Esophagus muscularis mucosa (tissue), 4 donors: ENCODE data around the gene CSAD. TPM values are rescaled to one million over a fixed set of nuclear protein-coding genes. Genes with fewer than 3 reads are reported as not detected.
"Not testable (repeated sequence)": the region's sequence is repeated elsewhere in the genome, so short reads cannot be mapped to it uniquely, and the experiment has no call there.

Experiments
- DNase-seq: peaks from one replicate; pipeline ENCODE4 v3.0.0-alpha.2; 2017; ENCODE audit errors: extremely low spot score
- H3K27ac ChIP-seq, 4 donors: fragments of 200-600 bp; sonication (generic); replicated peaks in 1 of 4; 1 replicate in 3 of 4; 2 replicates in 1 of 4; pipeline ENCODE4 v1.5.1; 2016 to 2019; ENCODE audit warnings: mild to moderate bottlenecking in 1 of 4
- H3K27me3 ChIP-seq, 4 donors: fragments of 200-600 bp; sonication (generic); one replicate each; pipeline versions ENCODE4 v1.5.1 to v1.6.0; 2016 to 2019
- H3K36me3 ChIP-seq, 4 donors: fragments of 200-600 bp; sonication (generic); one replicate each; pipeline ENCODE4 v1.5.1; 2016 to 2019
- H3K4me1 ChIP-seq, 4 donors: fragments of 200-600 bp; sonication (generic); one replicate each; pipeline ENCODE4 v1.5.1; 2016 to 2019
- H3K4me3 ChIP-seq, 4 donors: fragments of 200-600 bp; sonication (generic); 1 replicate in 2 of 4; 2 replicates in 2 of 4; pipeline ENCODE4 v1.5.1; 2016 to 2019; ENCODE audit warnings: mild to moderate bottlenecking in 4 of 4, moderate library complexity in 1 of 4
- H3K9me3 ChIP-seq, 4 donors: fragments of 200-600 bp; sonication (generic); 1 replicate in 3 of 4; 2 replicates in 1 of 4; pipeline ENCODE4 v1.5.1; 2016 to 2019
- EP300 ChIP-seq: sonication (generic); formaldehyde crosslinking; IDR thresholded peaks from one replicate; pipeline ENCODE4 v1.6.1; 2017; ENCODE audit warnings: antibody characterized with exemption
- POLR2A ChIP-seq: fragments of 450-650 bp; IDR thresholded peaks from one replicate; pipeline ENCODE4 v1.6.1; 2017; ENCODE audit warnings: antibody characterized with exemption, moderate library complexity, mild to moderate bottlenecking, low read depth
- POLR2AphosphoS5 ChIP-seq, 2 donors: sonication (generic); formaldehyde crosslinking; IDR thresholded peaks; one replicate each; pipeline ENCODE4 v1.6.1; 2017; ENCODE audit warnings: antibody characterized with exemption in 2 of 2
- WGBS: methylation state at CpG from one replicate; pipeline ENCODE4 v1.1.5; 2018; 5-methylcytosine and 5-hydroxymethylcytosine counted together
- intact Hi-C: fragments of 100-400 bp; cut with DNase I; formaldehyde crosslinking; loops from one replicate; pipeline ENCODE4 v1.15.1; 2023
- small RNA-seq, 3 donors: library from RNA; depleted of rRNA; stranded (forward); fragments of <200 nt; gene quantifications; one replicate each; pipeline ENCODE3, GENCODE V24; 2016
- total RNA-seq, 4 donors: library from RNA; depleted of rRNA; stranded (reverse); fragments of >200 nt; gene quantifications; one replicate each; pipeline versions ENCODE4 v1.1.0 to v1.2.1, GENCODE V29; 2016
- TF ChIP-seq, protein P1 (sequence below), 3 experiments: fragments of 200-600 bp in 2 of 3; fragments of 450-650 bp in 1 of 3; sonication (generic) in 2 of 3; IDR thresholded peaks; one replicate each; pipeline ENCODE4 v1.5.1; 2017 to 2019; ENCODE audit warnings: antibody characterized with exemption in 3 of 3, mild to moderate bottlenecking in 2 of 3, moderate library complexity in 1 of 3

CSAD gene
- total RNA-seq, 4 donors from 2014 or later = 10.8 to 27.8 (median 15.0) TPM

DNA sequence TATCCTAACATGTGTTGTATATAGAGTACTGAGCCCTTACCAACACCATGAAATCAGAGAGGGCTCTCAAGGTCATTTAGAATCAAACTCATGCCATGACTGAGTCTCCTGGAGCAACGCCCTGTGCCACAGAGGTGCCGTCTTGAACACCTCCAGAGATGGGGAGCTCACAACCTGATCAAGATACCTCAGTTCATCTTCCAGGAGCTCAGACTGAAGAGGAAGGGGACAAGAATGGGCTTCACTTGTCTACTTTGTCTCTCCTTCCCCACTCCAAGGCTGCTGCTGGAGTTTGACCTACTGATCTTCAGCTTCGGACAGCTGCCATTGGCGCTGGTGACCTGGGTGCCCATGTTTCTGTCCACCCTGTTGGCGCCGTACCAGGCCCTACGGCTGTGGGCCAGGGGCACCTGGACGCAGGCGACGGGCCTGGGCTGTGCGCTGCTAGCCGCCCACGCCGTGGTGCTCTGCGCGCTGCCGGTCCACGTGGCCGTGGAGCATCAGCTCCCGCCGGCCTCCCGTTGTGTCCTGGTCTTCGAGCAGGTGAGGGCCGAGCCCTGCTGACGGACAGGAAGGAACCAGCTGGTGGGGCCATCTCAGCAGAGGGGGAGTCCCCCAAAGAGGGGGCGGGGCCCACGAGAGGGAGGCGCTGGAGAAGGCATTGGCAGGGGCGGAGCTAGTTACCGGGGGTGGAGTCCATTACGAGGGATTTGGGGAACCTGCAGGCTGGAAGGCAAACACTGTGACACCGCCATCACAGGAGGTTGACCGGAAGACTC is 65.4 kb downstream of the CSAD start:
- 79% methylated on average over 15 of the region's 33 CpGs for WGBS
- H3K36me3 ChIP-seq = no peaks in the 10 kb centered on the region
- no peak for TF ChIP-seq POLR2AphosphoS5 (IDR thresholded peaks at IDR 0.05)
- no peak for TF ChIP-seq POLR2A
- TF ChIP-seq, protein P1, sequence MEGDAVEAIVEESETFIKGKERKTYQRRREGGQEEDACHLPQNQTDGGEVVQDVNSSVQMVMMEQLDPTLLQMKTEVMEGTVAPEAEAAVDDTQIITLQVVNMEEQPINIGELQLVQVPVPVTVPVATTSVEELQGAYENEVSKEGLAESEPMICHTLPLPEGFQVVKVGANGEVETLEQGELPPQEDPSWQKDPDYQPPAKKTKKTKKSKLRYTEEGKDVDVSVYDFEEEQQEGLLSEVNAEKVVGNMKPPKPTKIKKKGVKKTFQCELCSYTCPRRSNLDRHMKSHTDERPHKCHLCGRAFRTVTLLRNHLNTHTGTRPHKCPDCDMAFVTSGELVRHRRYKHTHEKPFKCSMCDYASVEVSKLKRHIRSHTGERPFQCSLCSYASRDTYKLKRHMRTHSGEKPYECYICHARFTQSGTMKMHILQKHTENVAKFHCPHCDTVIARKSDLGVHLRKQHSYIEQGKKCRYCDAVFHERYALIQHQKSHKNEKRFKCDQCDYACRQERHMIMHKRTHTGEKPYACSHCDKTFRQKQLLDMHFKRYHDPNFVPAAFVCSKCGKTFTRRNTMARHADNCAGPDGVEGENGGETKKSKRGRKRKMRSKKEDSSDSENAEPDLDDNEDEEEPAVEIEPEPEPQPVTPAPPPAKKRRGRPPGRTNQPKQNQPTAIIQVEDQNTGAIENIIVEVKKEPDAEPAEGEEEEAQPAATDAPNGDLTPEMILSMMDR (IDR thresholded peaks at IDR 0.05) = no peak
- no peak for TF ChIP-seq EP300
- H3K27ac ChIP-seq = peak overlapping the region in 1 of 4 donors; percentile 61
- peaks cover 10 to 17% (median 11%) of the 10 kb centered on the region in 4 donors for H3K4me1 ChIP-seq
- no peaks in the 10 kb centered on the region for H3K9me3 ChIP-seq
- intact Hi-C loops = loop anchor here (5.0 kb wide), 1 partner anchor 37 kb away; no protein-coding TSS in a partner anchor
- H3K27me3 ChIP-seq = no peaks in the 10 kb centered on the region
- no peak overlapping the region for H3K4me3 ChIP-seq
- no peak for DNase-seq

DNA sequence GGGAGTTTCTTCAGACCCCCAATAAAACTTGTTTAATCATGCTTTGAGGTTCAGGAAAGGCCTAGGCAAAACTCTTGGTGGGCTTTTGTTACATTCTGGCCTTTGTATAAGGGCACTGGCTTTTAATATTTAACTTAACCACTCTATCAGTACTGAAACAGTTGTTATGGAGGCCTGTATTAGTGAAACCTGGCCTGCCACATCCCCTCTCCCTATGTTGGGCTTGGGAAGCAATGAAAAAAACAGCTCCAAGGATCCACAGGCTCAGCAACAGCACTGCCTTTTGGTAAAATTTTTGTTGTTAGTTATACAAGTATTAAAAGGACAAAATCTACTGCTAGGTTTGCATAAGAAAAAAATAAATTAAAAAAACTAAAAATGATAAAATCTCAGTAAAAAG is 66.8 kb downstream of the CSAD start:
- TF ChIP-seq EP300 = no peak
- TF ChIP-seq POLR2AphosphoS5 (IDR thresholded peaks at IDR 0.05) = no peak
- TF ChIP-seq POLR2A = no peak
- TF ChIP-seq, protein P1 (IDR thresholded peaks at IDR 0.05) = no peak
- no peaks in the 10 kb centered on the region for H3K9me3 ChIP-seq
- intact Hi-C loops = no loop called here
- no peak overlapping the region for H3K4me3 ChIP-seq
- H3K4me1 ChIP-seq = peaks cover 10 to 17% (median 11%) of the 10 kb centered on the region in 4 donors
- H3K27ac ChIP-seq = no peak overlapping the region
- no peaks in the 10 kb centered on the region for H3K27me3 ChIP-seq
- DNase-seq = no peak
- no peaks in the 10 kb centered on the region for H3K36me3 ChIP-seq

DNA sequence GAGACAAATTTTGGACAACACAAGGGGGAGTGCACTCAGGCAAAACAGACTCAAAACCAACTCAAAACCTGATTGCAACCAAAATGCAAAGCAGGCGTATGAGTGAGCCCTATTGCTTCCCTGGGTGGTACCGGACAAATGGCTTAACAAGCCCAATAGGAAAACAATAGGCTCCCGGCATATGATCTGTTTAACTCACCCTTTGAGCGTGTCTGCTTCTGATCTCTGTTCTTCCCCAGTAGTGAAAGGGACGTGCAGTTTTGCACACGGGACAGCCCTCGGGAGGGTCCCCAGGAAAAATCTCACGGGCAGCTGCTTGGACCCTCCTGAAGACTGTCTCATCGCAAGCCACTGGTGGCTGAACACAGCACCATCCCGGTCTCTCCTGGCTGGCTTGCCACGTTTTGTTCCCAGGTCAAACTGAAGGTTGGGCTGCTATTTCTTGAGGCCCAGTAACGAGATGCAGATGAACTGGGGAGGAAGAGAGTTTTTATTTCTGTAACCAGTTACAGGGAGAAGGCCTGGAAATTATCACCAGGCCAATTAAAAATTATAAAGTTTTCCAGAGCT is 67.5 kb downstream of the CSAD start:
- Histone ChIP-seq H3K9me3 (no peaks in the 10 kb centered on the region), H3K4me1 (peaks cover 10 to 17% (median 12%) of the 10 kb centered on the region in 4 donors), H3K27ac (no peak overlapping the region), H3K4me3 (no peak overlapping the region), H3K27me3 (no peaks in the 10 kb centered on the region), H3K36me3 (no peaks in the 10 kb centered on the region)
- TF ChIP-seq, protein P1 (IDR thresholded peaks at IDR 0.05) = no peak
- no peak for TF ChIP-seq EP300
- intact Hi-C loops = no loop called here
- no peak for DNase-seq
- WGBS = 88% methylated on average over 12 of the region's 12 CpGs

DNA sequence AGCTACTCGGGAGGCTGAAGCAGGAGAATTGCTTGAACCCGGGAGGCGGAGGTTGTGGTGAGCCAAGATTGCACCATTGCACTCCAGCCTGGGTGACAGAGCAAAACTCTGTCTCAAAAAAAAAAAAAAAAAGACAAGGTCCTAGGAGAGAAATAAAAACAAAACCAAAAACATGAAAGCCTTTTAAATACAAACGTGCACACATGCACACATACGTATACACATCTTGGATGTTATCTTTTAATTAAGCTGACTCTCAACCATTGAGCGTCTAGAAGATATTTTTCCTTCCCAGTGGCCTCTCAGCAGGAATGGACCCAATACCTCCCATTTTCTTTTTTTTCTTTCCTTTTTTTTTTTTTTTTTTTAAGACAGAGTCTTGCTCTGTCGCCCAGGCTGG is 68.3 kb downstream of the CSAD start:
- DNase-seq, H3K27me3 ChIP-seq, H3K4me3 ChIP-seq, intact Hi-C loops, H3K36me3 ChIP-seq, H3K9me3 ChIP-seq, H3K27ac ChIP-seq: not testable (repeated sequence)
- peaks cover 12 to 21% (median 17%) of the 10 kb centered on the region in 4 donors for H3K4me1 ChIP-seq
- 87% methylated on average over 7 of the region's 7 CpGs for WGBS

Small RNA genes lying within 50 kb of the gene (small RNA-seq; reads per million reads assigned to genes)
- gene HIGD1AP1 (0 reads per million in 3 donors), gene RNU6-333P (0 reads per million in 3 donors)

Other genes with a start within 250 kb of the CSAD start
- 10 to 100 TPM; 19.7 to 42.5 (median 23.6) TPM for gene KRT18, start 231.8 kb downstream of the CSAD start, total RNA-seq
- gene EIF4B, start 174.5 kb downstream of the CSAD start, total RNA-seq = 100 to 1,000 TPM; 400 to 648 (median 576) TPM
- gene TNS2, start 130.9 kb downstream of the CSAD start, total RNA-seq = 100 to 1,000 TPM; 173 to 226 (median 202) TPM
- gene SPRYD3, start 101.5 kb downstream of the CSAD start, total RNA-seq = 100 to 1,000 TPM in 2 of 4 donors, 10 to 100 TPM in 2; 79.7 to 125 (median 99.1) TPM
- gene IGFBP6, start 83.3 kb downstream of the CSAD start, total RNA-seq = 1,000 to 10,000 TPM in 1 of 4 donors, 100 to 1,000 TPM in 3; 626 to 1,141 (median 795) TPM
- not detected for gene SOAT2, start 77.4 kb downstream of the CSAD start, total RNA-seq
- gene ZNF740, start 203 bp downstream of the CSAD start, total RNA-seq = 10 to 100 TPM; 12.4 to 19.6 (median 15.3) TPM
- 1 to 10 TPM; 1.1 to 1.8 (median 1.4) TPM for gene ITGB7, start 26.3 kb upstream of the CSAD start, total RNA-seq
- 10 to 100 TPM; 10.3 to 26.1 (median 22.9) TPM for gene RARG, start 51.3 kb upstream of the CSAD start, total RNA-seq
- gene ESPL1, start 87.4 kb upstream of the CSAD start, total RNA-seq = 1 to 10 TPM in 1 of 4 donors, under 1 TPM in 3; under 0.01 to 2.0 (median 0.24) TPM
- 100 to 1,000 TPM; 446 to 812 (median 631) TPM for gene PFDN5, start 114.6 kb upstream of the CSAD start, total RNA-seq
- gene MYG1, start 118.8 kb upstream of the CSAD start, total RNA-seq = 10 to 100 TPM; 41.6 to 63.0 (median 46.2) TPM
- 10 to 100 TPM; 35.1 to 46.2 (median 38.3) TPM for gene AAAS, start 140.7 kb upstream of the CSAD start, total RNA-seq
- gene SP7, start 155.4 kb upstream of the CSAD start, total RNA-seq = not detected
- 10 to 100 TPM; 54.0 to 85.7 (median 72.2) TPM for gene SP1, start 199.3 kb upstream of the CSAD start, total RNA-seq
- under 1 TPM in 2 of 4 donors, not detected in 2; 0.33 to 0.92 TPM for gene AMHR2, start 242.9 kb upstream of the CSAD start, total RNA-seq